ENCODE data around the gene TGM4.
"Not testable (repeated sequence)": the region's sequence is repeated elsewhere in the genome, so short reads cannot be mapped to it uniquely, and the experiment has no call there.

TGM4 gene

DNA sequence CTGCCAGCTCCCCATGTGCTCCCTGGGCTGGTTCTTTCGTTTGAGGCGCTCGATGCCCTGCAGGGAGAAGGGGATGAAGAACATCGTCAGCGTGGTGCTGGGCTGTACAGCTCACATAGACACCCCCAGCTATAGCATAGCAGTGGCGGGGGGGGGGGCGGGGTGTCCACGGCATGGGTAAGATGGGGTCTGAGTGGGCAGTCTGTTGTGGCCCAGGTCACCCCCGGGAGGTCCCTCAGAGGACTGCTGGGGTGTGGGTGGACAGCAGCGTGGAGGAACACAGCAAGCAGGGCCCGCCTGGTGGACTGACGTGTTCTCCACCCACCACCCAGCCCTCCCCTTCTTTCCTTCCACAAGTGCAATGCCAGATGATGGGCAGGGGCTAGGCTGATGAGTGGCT lies 43.7 kb downstream of the TGM4 start:
- DNase-seq, result no peak

DNA sequence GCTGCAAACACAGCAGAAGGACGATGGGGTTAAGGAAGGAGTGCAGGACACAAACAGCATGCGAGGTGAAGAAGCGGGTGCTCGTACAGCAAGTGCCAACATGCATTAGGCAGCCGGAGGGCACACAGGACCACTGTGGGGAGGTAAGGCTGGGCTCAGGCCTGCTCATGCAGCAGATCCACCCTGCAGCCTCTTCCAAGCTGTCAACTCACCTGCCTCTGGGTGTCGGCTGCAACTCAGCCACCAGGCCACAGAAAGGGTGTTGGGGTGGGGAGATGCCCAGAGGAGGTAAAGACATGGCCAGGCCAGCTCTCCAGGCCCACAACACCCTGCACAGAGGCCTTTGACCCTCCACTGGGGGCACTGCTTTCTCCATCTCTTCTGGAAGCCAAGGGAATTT lies 44.2 kb downstream of the TGM4 start:
- no peak for DNase-seq

DNA sequence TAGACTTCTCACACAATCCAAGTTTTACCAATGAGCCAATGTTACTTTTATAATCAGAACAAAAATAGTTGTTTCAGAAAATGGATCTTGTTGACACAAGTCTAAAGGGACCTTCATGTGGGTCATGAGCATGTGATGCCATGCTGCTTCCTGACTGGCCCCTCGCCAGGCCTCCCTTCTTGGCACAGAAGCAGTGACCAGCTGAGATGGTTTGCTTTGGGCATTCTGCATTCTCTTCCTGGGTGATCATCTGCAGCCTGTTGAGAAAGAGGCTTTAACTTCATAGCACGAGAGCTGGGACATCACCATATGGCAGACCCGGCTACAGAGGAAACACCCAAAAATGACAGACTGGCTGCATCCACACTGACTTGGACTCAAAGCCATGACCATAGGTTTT lies 45.7 kb downstream of the TGM4 start:
- no peak for DNase-seq

DNA sequence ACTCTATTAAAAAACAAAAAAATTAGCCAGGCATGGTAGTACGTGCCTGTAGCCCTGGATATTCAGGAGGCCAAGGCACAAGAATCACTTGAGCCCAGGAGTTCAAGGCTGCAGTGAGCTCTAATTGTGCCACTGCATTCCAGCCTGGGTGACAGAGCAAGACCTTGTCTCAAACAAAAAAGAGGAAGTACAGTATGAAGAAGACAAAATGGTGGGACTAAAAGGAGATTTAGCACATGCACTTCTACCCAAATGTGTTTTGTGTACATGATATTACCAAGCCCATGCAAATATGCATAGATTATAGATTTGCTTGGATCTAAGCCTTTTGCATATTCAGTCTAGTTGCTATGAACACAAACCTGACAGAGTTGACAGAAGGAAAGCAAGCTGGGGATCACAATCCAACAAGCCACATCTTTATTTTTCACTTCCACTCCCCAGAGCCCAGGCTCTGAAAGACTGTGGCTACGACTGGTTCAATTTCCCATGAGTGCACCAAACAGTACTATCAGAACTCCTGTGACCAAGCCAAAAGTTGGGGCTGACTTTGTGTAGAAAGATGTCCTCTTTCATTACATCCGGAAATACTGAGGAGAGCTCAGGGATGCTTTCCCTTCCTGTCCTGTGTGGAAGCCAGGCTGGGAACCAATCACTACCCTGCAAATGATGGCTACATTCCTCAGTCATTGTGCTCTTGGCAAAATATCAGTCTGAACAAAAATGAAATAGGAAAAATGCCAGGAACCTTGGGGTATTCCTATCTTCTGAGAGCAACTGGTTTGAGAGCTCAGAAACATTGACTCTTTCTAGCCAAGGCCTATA lies 49.4 kb downstream of the TGM4 start:
- DNase-seq, result no peak

DNA sequence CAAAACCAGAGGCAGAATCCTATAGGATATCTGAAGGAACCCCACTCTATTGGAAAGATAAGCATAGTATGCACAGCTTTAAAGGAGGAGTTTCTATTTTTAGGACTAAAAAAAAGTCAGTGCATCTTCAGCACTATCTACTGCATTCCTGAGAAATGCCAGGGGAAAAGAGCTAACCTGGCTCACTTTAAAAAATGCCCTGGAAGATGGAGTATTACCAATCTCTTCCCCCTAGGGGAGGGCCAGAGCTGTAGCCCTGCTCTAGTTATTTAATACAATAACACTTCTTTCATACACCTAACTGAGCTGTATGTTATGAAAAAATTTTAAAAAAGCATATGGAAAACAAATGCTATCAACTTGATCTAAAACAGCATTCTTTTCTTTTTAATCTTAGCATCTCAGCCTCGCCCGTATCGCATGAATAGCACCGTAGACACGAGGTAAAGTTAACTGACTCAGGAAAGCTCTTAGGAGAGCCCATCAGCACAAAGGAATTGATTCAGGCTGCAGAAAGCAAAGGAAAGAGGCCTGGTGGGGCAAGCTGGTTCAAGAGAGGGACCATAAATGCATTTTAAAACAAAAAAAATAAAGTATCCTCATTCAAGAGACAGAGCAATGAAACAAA lies 50.2 kb downstream of the TGM4 start:
- DNase-seq, result no peak

DNA sequence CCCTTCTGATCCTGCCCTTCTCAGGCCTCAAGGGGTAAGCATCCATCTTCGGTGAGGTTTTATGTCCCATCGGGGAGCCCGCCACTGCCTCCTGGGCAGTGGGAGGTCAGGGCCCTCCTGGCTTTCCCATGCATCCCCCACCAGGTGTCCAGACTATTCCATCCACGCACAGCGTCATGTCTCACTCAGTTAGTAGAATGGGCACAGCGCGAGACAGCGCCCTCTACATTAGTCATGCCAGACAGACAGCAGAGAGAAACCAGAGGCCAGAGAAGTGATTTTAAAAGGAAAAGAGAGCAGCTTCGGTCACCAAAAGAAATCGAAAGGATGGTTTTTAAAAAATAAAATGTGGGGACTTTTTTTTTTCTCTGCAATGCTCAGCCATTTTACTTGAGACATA lies 51.8 kb downstream of the TGM4 start:
- no peak for DNase-seq

DNA sequence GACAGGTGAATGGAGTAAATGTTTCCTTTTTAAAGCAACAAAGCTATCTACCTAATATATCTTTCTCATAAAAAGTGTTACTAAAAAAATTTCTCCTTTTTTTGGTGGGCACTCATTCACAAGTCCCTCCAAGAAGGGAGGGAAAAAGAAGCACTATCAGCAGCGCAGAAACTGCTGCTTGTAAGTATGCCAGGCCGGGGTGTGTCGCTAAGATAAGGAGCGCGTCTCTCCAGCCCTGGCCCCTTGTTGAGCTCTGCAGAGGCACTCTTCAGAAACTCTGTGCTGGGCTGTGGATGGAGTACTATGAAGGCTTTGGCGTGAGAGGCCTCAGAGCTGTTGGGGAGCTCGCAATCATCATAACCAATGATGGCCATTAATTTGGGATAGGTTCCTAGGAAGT lies 52.5 kb downstream of the TGM4 start:
- DNase-seq, result no peak

DNA sequence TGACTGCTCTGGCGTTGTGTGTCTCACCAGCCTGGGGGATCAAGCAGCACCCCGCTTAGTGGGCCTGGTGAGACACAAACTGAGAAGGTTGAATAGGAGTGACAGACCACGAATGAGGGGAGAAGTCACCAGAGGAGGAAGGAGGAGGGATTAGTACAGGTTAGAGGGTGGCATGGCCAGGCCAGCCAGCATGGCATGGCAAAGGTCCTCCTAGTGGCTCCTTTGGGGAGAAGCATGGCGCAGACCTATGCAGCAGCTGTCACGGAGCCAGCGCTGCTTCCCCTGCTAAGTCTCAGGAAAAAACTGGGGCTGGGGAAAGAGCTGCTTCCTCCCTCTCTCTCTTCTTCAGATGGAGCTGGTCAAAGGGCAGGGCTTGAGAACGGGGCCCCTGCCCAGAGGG lies 53.0 kb downstream of the TGM4 start:
- DNase-seq, result no peak

DNA sequence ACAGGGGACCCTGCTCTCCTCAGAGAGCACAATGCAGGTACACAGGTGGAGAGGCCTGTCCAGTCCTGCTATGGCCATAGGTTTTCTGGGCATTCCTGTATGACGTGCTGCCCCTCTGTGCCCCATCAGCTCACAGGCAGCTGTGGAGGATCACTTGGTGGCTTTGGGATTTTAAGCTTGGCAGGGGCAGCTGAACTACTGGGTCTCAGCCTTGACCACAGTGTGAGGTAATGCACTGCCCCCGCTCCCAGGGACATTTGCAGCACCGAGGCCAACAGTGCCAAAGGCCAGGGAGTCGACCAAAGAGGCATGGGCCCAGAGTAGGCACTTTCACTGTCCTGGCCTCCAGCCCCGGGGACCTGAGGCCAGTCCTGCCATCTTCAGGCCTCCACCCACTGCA lies 55.4 kb downstream of the TGM4 start:
- DNase-seq, result no peak

DNA sequence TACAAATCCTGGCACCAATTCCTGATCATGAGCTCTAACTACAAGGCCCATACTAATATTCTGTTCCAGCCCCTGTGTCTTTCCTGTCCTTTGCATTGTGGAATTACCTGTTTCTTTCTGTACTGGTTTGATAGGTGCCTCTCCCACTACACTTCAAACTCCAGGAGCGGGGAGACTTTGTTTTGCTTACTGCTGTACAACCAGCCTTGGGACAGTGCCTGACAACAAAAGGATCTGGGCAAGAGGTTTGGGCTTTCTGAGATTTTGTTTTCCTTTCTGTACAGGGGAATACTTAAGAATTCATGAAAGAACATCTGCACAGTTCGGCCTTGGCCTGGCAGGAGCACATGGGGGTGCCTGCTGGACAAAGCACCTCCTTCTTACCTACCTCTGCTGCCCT lies 56.5 kb downstream of the TGM4 start:
- DNase-seq, result no peak

DNA sequence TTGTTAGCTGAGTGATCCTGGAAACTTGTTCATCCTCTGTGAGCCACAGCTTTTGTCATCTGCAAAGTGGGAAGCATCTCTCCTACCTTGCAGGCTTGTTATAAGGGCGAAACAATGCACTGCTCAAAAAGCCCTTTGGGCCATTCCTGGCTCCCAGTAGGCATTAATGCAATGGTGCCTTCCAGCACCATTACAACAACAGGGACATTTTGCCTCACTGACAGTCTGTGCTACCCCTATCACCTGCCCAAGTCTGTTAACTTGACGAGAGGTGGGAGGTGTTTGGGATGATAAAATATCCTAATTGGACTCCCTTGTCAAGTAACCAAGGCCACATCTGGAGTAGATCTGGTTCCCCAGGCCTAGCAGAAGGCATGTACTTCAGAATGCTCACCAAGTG lies 57.4 kb downstream of the TGM4 start:
- no peak for DNase-seq

DNA sequence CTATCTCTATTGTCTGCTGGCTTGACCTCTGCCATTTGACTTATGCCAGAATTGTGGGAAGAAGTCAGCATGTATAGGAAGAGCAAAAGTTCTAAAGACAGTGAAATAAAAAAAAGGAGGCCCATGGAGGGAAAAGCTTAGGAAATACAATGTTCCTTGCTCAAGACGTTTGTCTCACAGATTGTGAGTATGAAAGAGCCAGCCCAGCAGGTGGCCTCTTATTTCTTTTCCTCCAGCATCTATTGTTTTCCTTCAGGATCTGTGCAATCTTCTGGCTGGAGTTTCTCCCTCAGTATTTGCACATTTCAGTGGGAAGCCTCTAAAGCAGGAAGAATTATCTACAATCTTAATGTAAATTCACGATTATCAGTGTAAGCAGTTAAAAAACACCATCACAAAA lies 57.9 kb downstream of the TGM4 start:
- DNase-seq, result no peak

DNA sequence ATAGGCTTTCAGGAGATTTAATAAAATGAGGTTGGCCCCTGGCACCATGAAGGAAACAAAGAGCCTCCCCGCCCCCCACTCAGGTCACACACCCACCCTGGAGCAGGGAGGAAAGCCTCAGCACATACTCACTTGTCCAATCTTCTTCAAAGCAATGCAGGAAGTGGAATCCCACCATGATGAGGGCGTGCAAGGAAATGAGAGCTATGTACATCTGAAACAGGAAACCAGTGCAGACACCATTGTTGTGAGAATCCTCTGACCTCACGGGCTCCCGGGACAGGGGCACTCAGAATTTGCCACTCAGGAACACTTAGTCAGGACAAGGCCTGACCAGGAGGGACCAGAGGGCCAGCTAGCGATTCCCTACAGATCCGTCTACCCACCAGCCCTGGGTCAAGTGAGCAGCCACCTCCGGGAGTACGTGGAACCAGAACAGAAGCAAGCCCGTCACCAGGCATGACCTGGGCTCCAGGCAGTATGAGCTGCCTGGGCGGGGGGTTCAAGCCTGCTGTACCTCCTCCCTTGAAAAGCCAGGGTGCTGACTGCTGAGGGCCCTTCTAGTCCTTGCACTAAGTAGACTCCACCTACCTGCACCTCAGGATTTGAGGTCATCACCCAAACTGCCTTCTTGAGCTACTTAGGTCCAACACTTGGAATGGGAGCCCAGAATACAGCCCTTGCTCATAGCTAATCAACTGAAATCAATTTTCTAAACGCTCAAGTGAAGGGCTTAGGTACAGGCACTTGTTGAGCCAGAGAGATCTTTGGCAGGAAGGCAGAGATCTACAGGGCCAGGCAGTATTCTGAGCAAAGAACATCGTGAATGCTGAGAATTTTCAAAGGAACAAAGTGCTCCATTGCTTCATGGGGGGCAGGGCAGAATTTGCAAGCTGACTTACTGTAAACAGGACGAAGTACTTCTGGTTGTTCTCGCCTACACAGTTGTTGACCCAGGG lies 58.9 kb downstream of the TGM4 start:
- DNase-seq, result no peak

DNA sequence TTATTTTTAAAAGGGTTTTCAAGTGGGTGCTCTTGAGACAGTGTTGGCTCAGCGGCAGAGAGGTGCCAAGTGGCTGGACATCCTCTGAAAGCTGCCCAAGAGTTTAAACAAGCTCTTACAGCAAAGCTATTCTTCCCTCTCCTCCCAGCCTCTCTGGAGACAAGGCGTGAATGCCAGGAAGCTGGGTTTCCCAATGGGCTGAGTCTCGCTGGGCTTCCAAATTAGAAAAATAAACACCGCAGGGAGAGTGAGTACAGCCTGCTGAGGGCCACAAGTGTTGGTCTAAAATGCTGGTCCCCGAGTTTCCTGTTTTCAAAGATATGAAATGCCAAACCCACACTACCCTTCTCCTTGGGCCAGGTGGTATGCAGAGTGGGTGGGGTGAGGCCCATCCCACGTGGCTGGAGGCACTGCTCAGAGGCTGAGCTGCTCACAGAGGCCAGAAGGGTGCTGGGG lies 65.2 kb downstream of the TGM4 start:
- DNase-seq, result no peak

DNA sequence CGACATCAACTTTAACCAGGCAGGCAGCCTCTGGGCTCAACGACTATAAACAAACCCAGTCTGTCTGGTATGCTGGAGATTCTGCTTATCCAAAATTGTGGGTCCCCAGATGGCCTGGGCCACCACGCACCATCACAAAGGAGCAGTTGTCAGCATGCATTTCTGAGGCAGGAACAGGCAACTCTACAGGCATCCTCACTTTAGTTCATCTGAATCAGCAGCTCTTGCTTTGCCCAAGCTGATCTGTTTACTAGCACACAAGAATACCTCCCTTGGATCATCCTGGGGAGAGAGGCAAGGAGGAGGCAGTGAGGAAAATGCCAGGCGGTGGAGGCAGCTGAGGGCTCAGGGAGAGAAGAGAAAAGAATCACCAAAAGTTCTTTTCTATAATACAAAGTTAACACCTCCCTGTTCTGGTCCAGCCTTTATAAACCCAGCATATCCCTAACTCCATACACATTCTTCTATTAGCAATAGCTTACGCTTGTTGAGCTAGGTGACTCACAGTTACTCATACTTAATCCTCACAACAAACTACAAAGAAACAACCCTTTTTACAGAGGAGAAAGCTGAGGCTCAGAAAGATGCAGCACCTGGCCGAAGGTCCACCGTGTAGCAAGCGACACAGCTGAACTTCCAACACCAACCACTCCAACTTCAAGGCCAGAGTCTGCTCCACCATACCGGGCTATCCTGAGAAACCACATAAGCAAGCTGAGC lies 68.0 kb downstream of the TGM4 start:
- no peak for DNase-seq

DNA sequence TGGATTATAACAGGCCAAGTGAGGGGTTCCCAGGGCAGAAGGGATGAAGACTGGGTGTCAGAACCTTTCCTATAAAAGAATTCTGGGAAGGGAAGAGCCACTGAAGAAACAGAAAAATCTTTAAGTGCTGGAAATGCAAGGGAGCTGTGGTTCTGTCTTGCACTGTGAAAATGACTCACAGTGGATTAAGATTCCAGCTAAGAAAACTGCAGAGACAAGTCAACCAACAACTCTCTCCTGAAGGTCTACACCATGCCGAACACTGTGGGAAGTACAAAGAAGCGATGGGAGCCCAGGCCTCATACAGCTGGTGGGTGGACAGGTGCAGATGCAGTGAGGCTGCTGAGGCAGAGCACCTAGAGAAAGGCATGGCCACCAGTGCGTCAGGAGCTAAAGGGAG lies 73.8 kb downstream of the TGM4 start:
- no peak for DNase-seq

DNA sequence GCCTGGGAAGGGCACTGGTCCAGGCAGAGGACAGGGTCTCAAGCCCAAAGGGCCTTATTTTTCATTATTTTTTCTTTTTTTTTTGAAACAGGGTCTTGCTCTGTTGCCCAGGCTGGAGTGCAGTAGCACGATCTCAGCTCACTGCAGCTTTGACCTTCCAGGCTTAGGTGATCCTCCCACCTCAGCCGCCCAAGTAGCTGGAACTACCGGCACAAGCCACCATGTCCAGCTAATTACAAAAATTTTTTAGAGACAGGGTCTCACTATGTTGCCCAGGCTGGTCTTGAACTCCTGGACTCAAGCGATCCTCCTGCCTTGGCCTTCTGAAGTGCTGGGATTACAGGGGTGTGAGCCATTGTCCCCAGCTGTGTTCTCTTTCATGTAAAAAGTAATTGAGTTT lies 75.4 kb downstream of the TGM4 start:
- not testable (repeated sequence) for DNase-seq

DNA sequence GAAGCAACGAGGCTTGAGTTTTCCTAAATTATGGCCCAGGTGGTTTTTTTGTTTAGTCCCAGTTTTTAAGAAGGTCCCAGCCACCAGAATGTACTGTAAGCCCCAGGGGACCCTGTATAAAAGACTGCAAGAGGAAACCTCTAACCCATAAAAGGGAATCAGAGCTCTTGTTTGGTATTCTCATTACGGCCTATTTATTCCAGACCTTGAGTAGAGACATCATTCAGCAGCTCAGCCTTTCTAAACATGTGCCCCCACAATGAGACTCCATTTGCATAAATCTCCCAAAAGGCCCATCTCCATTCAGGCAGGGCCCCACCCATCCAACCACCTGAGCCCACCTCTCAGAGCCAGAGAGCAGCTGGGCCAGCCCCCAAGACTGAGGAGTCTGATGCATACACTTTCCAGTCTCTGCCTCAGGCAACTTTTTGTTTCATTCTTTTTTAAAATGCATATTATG lies 75.9 kb downstream of the TGM4 start:
- DNase-seq, result no peak

DNA sequence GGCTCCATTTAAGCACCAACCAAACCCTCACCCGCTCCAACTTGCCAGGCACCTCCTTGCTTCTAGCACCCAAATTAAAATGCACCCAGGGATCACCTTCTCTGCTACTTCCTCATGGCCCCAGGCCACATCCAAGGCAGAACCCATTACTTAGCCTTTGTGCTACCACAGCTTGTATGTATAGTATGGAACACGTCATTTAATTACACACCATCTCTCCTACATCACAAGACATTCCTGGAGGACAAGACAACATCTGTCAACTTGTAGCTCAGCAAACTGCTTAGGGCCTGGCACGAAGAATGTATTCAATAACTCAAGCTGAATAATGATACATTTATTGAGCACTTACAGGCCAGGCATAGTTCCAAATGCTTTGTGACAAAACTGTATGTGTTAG lies 78.3 kb downstream of the TGM4 start:
- DNase-seq, result no peak

DNA sequence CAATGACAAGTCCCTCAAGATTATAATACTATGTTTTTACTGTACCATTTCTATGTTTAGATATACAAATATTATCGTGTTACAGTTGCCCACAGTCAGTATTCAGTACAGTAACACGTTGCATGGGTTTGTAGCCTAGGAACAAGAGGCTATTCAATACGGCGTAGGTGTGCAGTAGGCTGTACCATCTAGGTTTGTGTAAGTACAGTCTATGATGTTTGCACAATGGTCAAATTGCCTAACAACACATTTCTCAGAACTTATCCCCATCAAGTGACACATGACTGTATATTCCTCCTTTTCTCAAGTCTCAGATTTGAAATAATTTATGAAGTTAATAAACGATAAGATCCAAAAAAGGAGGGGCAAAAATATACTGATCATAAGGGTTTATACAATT lies 79.9 kb downstream of the TGM4 start:
- DNase-seq, result no peak

DNA sequence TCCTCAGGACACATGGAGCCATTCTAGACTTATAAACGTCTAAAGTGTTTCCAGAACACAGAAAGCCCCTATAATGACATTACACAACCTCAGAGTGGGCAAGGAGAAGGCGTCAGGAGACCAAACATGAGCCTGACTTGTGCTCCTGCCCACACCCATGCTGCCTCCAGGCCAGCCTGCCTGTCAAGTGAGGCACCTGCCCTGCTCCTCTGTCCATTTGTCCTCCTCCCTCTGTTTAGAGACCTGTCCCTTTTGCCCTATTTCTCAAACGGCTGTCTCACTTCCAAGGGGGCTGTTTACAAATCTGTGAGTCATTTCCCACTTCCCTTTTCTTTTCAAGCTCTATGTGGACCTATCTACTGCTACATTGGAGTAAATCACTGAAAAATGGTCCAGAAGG lies 80.6 kb downstream of the TGM4 start:
- no peak for DNase-seq

DNA sequence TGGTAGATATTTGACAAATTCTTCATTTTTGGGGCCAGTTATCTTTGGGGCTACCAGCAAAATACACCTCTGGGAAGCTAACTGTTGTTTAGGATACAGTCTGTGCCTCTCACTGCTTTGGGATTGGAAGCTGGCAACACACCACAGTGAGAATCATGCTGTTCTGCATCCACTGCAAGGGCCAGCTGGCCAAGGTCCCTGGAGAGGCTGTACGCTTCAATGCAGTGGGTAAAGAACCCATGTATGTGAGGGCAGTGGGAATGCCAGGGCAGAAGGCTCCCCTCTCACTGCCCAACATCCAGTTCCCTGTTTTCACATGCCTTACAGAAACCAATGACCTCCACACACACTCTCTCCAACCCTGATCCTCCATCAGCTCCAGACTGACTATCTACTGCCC lies 81.5 kb downstream of the TGM4 start:
- no peak for DNase-seq

DNA sequence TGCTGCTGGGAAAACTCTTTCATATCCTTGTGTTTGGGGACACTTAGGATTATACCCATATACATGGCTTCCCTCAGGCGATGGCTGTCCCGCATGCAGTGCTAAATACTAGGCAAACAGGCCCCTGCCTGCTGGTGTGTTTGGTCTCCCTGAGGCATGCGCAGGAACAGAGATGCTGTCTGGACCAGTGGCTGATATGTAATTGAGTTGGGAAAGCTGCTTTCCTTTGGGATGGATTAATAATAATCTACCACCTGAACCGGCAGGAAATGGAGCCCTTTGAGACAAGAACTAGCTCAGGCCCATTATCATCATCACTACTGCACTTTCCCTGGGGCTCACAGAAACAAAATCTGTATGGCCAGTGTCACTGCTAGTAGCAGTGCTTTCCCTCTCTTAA lies 83.6 kb downstream of the TGM4 start:
- DNase-seq, result no peak

All from stimulated activated CD4-positive, alpha-beta T cell treated with anti-CD3 and anti-CD28 coated beads, Interleukin-4, amount 100 ng/mL, for 1 hour (primary cell).